Panc1 (cell line): Measurements from ENCODE around the gene GNL1. TPM values are rescaled to one million over a fixed set of nuclear protein-coding genes. Genes with fewer than 3 reads are reported as not detected.

ENCODE experiments used
- ATAC-seq: fragments of 200-7000 bp; cut with Tn5 transposase; 2 replicates; pipeline ENCODE4 v1.9.1; 2020; ENCODE audit warnings: mild to moderate bottlenecking, moderate library complexity
- BruUV-seq: library from RNA; stranded (reverse); fragments of 400-500 nt; replicated peaks from 2 replicates; lab custom pipeline; 2021; lab: Mats Ljungman, UMichigan
- CTCF ChIA-PET: fragments of 300-600 bp; sonication (Branson Sonifier 250); formaldehyde crosslinking; loops from one replicate; lab custom pipeline; 2022; ENCODE audit warnings: antibody characterized with exemption; lab: Charles Lee
- POLR2A ChIA-PET: fragments of 300-600 bp; sonication (Branson Sonifier 250); formaldehyde crosslinking; loops from one replicate; lab custom pipeline; 2022; ENCODE audit warnings: antibody characterized with exemption; lab: Charles Lee
- DNase-seq: peaks from one replicate; pipeline ENCODE4 v3.0.0-alpha.2; 2010; ENCODE audit warnings: low read depth, low spot score
- H3K27ac ChIP-seq: 2 replicates; pipeline ENCODE4 v1.5.1; 2011; ENCODE audit warnings: mild to moderate bottlenecking, low read length, inconsistent platforms
- H3K27me3 ChIP-seq: fragments of 200-500 bp; sonication (Bioruptor generic); 2 replicates; pipeline ENCODE4 v1.6.0; 2014; ENCODE audit warnings: low read length, inconsistent platforms; ENCODE audit not compliant: control insufficient read depth, insufficient read depth
- H3K36me3 ChIP-seq: fragments of 200-500 bp; sonication (Bioruptor generic); 2 replicates; pipeline ENCODE4 v1.5.1; 2014; ENCODE audit warnings: inconsistent platforms, mild to moderate bottlenecking, low read length, moderate library complexity; ENCODE audit not compliant: control insufficient read depth, insufficient read depth
- H3K4me1 ChIP-seq: 2 replicates; pipeline ENCODE4 v1.5.1; 2011; ENCODE audit warnings: inconsistent platforms, mild to moderate bottlenecking, low read length, moderate library complexity; ENCODE audit not compliant: control insufficient read depth, insufficient read depth
- H3K4me3 ChIP-seq, 2 experiments: 2 replicates each; pipeline ENCODE4 v1.5.1; 2011 to 2012; ENCODE audit warnings: low read depth in 2 of 2, low read length in 2 of 2, mild to moderate bottlenecking in 2 of 2, inconsistent platforms in 1 of 2, moderate library complexity in 1 of 2
- H3K9me3 ChIP-seq: fragments of 200-500 bp; sonication (Bioruptor generic); 2 replicates; pipeline ENCODE4 v1.5.1; 2014; ENCODE audit warnings: low read depth, mild to moderate bottlenecking, inconsistent platforms, low read length, moderate library complexity; ENCODE audit not compliant: control insufficient read depth, insufficient read depth
- POLR2AphosphoS5 ChIP-seq: IDR thresholded peaks from 2 replicates; pipeline ENCODE4 v1.6.1; 2012; ENCODE audit warnings: mild to moderate bottlenecking, low read depth, low read length, moderate library complexity
- SIN3A ChIP-seq: IDR thresholded peaks from 2 replicates; pipeline ENCODE4 v1.6.1; 2012; ENCODE audit warnings: low read depth, mild to moderate bottlenecking, low read length, moderate library complexity, borderline replicate concordance; ENCODE audit not compliant: insufficient read depth
- TCF7L2 ChIP-seq: IDR thresholded peaks from 2 replicates; pipeline ENCODE4 v1.6.1; 2011; ENCODE audit warnings: mild to moderate bottlenecking, low read depth, low read length, inconsistent platforms
- in situ Hi-C: cut with HindIII; loops from 2 replicates; pipeline ENCODE4 v1.10.0; 2016; ENCODE audit warnings: low sequenced_read_pairs, low pct_unique_long_range_greater_than_20kb
- intact Hi-C: fragments of 100-400 bp; cut with micrococcal nuclease; formaldehyde crosslinking; loops from one replicate; pipeline ENCODE4 v1.10.0; 2022; ENCODE audit not compliant: unreplicated experiment
- total RNA-seq: library from RNA; stranded (reverse); gene quantifications from one replicate; pipeline ENCODE4 v1.2.1, GENCODE V29; 2021; ENCODE audit not compliant: unreplicated experiment
- TF ChIP-seq, protein P1 (sequence below): fragments of 450-650 bp; IDR thresholded peaks from 2 replicates; pipeline ENCODE4 v1.5.1; 2017; ENCODE audit warnings: mild to moderate bottlenecking
- TF ChIP-seq, protein P2 (sequence below), 2 experiments: IDR thresholded peaks; 2 replicates each; pipeline ENCODE4 v1.6.1; 2011 to 2012; ENCODE audit warnings: low read depth in 2 of 2, control low read depth in 1 of 2, low read length in 1 of 2, mild to moderate bottlenecking in 1 of 2, moderate library complexity in 1 of 2; ENCODE audit not compliant: insufficient read depth in 1 of 2

GNL1 gene
- total RNA-seq, 1 experiment from 2014 or later, result 90.6 TPM

DNA sequence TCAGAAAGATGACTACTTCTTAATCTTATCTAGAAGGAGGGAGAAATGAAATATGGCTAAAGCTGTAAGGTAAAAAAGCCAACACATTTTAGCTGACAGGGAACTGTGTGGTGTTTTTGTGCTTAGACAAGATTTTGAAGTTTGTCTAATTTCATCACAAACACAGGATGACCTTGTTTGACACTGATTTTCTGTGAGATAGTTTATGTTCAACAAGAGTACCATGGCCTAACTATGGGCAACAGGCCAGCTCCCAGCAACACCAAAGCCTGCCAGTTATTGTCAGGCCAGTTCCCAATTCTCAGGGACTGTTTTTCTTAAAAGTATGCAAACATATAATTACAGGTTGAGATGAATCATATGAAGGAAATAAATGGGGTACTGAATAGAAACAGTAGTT lies 9.5 kb upstream of the GNL1 start:
- no peak for DNase-seq
- intact Hi-C loops, result no loop called here
- Histone ChIP-seq H3K4me1 (0 out of 2 replicates have a peak, but pooled peaks cover 8% of the 10 kb centered on the region), H3K4me3 (no peak overlapping the region), H3K27me3 (no peaks in the 10 kb centered on the region), H3K9me3 (no peaks in the 10 kb centered on the region), H3K36me3 (peaks cover 3% of the 10 kb centered on the region), H3K27ac (no peak overlapping the region)
- TF ChIP-seq, protein P1, sequence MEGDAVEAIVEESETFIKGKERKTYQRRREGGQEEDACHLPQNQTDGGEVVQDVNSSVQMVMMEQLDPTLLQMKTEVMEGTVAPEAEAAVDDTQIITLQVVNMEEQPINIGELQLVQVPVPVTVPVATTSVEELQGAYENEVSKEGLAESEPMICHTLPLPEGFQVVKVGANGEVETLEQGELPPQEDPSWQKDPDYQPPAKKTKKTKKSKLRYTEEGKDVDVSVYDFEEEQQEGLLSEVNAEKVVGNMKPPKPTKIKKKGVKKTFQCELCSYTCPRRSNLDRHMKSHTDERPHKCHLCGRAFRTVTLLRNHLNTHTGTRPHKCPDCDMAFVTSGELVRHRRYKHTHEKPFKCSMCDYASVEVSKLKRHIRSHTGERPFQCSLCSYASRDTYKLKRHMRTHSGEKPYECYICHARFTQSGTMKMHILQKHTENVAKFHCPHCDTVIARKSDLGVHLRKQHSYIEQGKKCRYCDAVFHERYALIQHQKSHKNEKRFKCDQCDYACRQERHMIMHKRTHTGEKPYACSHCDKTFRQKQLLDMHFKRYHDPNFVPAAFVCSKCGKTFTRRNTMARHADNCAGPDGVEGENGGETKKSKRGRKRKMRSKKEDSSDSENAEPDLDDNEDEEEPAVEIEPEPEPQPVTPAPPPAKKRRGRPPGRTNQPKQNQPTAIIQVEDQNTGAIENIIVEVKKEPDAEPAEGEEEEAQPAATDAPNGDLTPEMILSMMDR, result no peak
- TF ChIP-seq TCF7L2 (no peak), POLR2AphosphoS5 (no peak), SIN3A (no peak)
- TF ChIP-seq, protein P2, sequence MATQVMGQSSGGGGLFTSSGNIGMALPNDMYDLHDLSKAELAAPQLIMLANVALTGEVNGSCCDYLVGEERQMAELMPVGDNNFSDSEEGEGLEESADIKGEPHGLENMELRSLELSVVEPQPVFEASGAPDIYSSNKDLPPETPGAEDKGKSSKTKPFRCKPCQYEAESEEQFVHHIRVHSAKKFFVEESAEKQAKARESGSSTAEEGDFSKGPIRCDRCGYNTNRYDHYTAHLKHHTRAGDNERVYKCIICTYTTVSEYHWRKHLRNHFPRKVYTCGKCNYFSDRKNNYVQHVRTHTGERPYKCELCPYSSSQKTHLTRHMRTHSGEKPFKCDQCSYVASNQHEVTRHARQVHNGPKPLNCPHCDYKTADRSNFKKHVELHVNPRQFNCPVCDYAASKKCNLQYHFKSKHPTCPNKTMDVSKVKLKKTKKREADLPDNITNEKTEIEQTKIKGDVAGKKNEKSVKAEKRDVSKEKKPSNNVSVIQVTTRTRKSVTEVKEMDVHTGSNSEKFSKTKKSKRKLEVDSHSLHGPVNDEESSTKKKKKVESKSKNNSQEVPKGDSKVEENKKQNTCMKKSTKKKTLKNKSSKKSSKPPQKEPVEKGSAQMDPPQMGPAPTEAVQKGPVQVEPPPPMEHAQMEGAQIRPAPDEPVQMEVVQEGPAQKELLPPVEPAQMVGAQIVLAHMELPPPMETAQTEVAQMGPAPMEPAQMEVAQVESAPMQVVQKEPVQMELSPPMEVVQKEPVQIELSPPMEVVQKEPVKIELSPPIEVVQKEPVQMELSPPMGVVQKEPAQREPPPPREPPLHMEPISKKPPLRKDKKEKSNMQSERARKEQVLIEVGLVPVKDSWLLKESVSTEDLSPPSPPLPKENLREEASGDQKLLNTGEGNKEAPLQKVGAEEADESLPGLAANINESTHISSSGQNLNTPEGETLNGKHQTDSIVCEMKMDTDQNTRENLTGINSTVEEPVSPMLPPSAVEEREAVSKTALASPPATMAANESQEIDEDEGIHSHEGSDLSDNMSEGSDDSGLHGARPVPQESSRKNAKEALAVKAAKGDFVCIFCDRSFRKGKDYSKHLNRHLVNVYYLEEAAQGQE (IDR thresholded peaks at IDR 0.05; ENCODE audit: insufficient read depth in 1 of 2, low read depth in 2 of 2, low read length in 1 of 2), result no peak
- ATAC-seq, result no peak
- in situ Hi-C loops, result no loop called here
- ChIA-PET POLR2A (interaction anchor here (0.7 to 1.8 kb wide), 2 partner anchors 8 to 95 kb away, joined by 3 to 6 read pairs; partner anchors contain the start of gene PRR3), CTCF (interaction anchor here (0.6 kb wide), 1 partner anchor 912 kb away, joined by 3 read pairs; no protein-coding TSS in a partner anchor)
- BruUV-seq, result no TSS peak

DNA sequence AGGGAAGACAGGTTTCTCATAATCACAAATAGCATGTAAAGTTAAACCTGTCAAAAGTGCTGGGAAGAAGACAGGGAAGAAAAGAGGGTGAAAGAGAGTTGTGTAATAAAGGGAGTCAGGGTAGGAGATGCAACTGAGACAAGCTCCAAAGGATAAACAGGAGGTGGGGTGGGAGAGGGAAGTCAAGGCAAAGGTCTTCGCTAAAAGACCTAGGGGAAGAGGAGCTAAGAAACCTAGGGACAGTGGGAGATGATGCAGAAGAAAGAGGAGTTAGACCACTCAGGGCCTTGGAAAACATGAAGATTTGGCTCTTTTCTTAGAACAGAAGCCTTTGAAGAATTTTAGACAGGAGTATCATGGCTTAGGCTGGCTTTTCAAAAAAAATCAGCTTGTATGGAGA lies 7.8 kb upstream of the GNL1 start:
- Histone ChIP-seq H3K4me1 (no peaks in the 10 kb centered on the region), H3K27me3 (no peaks in the 10 kb centered on the region), H3K36me3 (peaks cover 3% of the 10 kb centered on the region), H3K4me3 (no peak overlapping the region), H3K9me3 (no peaks in the 10 kb centered on the region), H3K27ac (no peak overlapping the region)
- ChIA-PET POLR2A (no interaction called here), CTCF (no interaction called here)
- 0 out of 2 replicates have a peak, but pooled peaks have one; percentile 25 for TF ChIP-seq POLR2AphosphoS5
- TF ChIP-seq, protein P1, result no peak
- no peak for DNase-seq
- intact Hi-C loops, result no loop called here
- no peak for ATAC-seq
- in situ Hi-C loops, result no loop called here
- no TSS peak for BruUV-seq
